ENCODE measurements around the gene AGTPBP1. TPM values are rescaled to one million over a fixed set of nuclear protein-coding genes. Genes with fewer than 3 reads are reported as not detected.
A peak's percentile ranks its signal among the peaks of the same experiment; 100 is the strongest.

The AGTPBP1 gene
- total and polyA plus RNA-seq, 4 donors: 10.6 to 55.9 (median 22.4) TPM

DNA sequence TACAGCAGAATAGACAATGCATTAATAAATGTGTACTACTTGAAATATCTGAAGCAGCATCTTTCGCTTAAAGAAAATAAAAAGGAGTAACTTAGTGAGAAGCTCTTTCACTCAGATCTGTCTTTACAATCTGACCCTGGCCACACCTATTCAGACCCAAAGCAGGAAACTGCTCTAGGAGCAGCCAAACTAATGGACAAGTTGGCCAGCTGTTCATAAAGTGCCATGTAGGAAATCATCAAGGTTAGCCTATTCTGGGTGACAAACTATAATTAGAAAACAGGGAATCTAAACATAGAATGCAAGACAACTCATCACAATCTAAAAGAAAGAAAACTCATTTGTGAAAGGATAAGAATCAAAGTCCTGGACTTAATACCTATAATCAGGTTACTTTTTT, 101.3 kb downstream of the AGTPBP1 start:
- ATAC-seq (ENCODE audit: insufficient read depth, low FRiP score) (no peak), DNase-seq (peak in 1 of 3 donors; percentile 13)
- H3K36me3 ChIP-seq (ENCODE audit: control insufficient read depth in 4 of 4, insufficient read depth in 4 of 4, low read length in 4 of 4): peaks cover 0 to 4% (median 2%) of the 10 kb centered on the region in 4 donors
- 76 to 78% methylated on average over 1 of the region's 1 CpG for WGBS, 2 donors
- no peaks in the 10 kb centered on the region for H3K9me3 ChIP-seq (ENCODE audit: control insufficient read depth in 4 of 4, insufficient read depth in 3 of 4, low read length in 3 of 4)
- peaks cover 0 to 3% (median 0%) of the 10 kb centered on the region in 5 donors for H3K4me1 ChIP-seq (ENCODE audit: control insufficient read depth in 5 of 5, insufficient read depth in 5 of 5, low read length in 5 of 5)
- no peaks in the 10 kb centered on the region for H3K27me3 ChIP-seq (ENCODE audit: control insufficient read depth in 3 of 3, insufficient read depth in 3 of 3, low read length in 2 of 3)
- TF ChIP-seq, protein P1, sequence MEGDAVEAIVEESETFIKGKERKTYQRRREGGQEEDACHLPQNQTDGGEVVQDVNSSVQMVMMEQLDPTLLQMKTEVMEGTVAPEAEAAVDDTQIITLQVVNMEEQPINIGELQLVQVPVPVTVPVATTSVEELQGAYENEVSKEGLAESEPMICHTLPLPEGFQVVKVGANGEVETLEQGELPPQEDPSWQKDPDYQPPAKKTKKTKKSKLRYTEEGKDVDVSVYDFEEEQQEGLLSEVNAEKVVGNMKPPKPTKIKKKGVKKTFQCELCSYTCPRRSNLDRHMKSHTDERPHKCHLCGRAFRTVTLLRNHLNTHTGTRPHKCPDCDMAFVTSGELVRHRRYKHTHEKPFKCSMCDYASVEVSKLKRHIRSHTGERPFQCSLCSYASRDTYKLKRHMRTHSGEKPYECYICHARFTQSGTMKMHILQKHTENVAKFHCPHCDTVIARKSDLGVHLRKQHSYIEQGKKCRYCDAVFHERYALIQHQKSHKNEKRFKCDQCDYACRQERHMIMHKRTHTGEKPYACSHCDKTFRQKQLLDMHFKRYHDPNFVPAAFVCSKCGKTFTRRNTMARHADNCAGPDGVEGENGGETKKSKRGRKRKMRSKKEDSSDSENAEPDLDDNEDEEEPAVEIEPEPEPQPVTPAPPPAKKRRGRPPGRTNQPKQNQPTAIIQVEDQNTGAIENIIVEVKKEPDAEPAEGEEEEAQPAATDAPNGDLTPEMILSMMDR (IDR thresholded peaks at IDR 0.05; ENCODE audit: control extremely low read depth, extremely low read depth): no peak
- H3K9ac ChIP-seq (ENCODE audit: insufficient read depth in 1 of 2, low read length in 2 of 2): no peak overlapping the region
- H3K4me3 ChIP-seq: no peak overlapping the region
- H3K27ac ChIP-seq (ENCODE audit: low read depth in 1 of 2, low read length in 1 of 2): no peak overlapping the region

DNA sequence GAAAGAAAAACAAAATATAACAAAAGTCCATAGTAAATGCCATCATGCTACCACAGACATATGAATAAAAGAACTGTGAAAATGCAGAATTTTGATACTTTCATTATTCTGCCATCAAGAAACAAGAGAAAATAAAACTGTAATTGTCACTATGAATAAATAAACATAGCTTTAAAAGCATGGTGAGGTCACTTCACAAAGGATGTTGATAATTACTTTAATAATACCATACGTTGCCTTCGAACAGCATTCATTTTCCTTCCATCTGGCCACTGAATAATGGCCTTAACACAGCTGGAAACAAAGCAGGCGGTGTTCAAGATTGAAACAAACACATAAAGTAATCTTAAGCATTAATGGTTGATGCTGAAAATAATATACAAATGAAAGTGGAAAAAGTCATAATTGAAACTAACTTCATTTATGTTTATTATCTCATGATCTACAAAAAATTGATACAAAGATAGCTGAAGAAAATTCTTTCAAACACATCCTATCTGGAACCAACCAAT, 102.0 kb downstream of the AGTPBP1 start:
- peaks cover 0 to 3% (median 0%) of the 10 kb centered on the region in 5 donors for H3K4me1 ChIP-seq (ENCODE audit: control insufficient read depth in 5 of 5, insufficient read depth in 5 of 5, low read length in 5 of 5)
- TF ChIP-seq, protein P1 (IDR thresholded peaks at IDR 0.05; ENCODE audit: control extremely low read depth, extremely low read depth): no peak

DNA sequence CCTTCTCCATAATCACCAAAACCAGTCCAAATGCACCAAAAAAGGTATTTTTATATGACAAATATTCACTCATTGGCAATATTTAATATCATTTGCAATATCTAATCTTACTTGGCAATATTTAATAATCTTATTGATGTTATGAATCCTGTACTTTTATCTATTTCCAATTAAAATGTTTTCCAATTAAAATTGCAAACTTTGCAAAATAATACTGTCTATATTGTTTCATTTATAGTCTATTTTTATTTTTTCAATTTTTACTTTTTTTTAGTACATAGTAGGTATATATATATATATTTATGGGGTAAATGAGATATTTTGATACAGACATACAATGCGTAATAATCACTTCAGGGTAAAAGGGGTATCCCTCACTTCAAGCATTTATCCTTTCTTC, 109.9 kb downstream of the AGTPBP1 start:
- no peak for ATAC-seq (ENCODE audit: insufficient read depth, low FRiP score)
- TF ChIP-seq, protein P1 (IDR thresholded peaks at IDR 0.05; ENCODE audit: control extremely low read depth, extremely low read depth): no peak
- H3K4me1 ChIP-seq (ENCODE audit: control insufficient read depth in 5 of 5, insufficient read depth in 5 of 5, low read length in 5 of 5): peaks cover 0 to 4% (median 0%) of the 10 kb centered on the region in 5 donors
- no peaks in the 10 kb centered on the region for H3K9me3 ChIP-seq (ENCODE audit: control insufficient read depth in 4 of 4, insufficient read depth in 3 of 4, low read length in 3 of 4)
- no peak for DNase-seq
- H3K9ac ChIP-seq (ENCODE audit: insufficient read depth in 1 of 2, low read length in 2 of 2): no peak overlapping the region
- H3K27ac ChIP-seq (ENCODE audit: low read depth in 1 of 2, low read length in 1 of 2): no peak overlapping the region
- no peak overlapping the region for H3K4me3 ChIP-seq
- peaks cover 0 to 9% (median 4%) of the 10 kb centered on the region in 4 donors for H3K36me3 ChIP-seq (ENCODE audit: control insufficient read depth in 4 of 4, insufficient read depth in 4 of 4, low read length in 4 of 4)
- 98 to 100% methylated on average over 1 of the region's 1 CpG for WGBS, 2 donors
- H3K27me3 ChIP-seq (ENCODE audit: control insufficient read depth in 3 of 3, insufficient read depth in 3 of 3, low read length in 2 of 3): no peaks in the 10 kb centered on the region

More for the DNA sequence above, 102.0 kb downstream of the AGTPBP1 start:
- WGBS, 2 donors: 70 to 77% methylated on average over 3 of the region's 3 CpGs
- Histone ChIP-seq H3K9me3 (ENCODE audit: control insufficient read depth in 4 of 4, insufficient read depth in 3 of 4, low read length in 3 of 4) (no peaks in the 10 kb centered on the region), H3K27ac (ENCODE audit: low read depth in 1 of 2, low read length in 1 of 2) (no peak overlapping the region), H3K36me3 (ENCODE audit: control insufficient read depth in 4 of 4, insufficient read depth in 4 of 4, low read length in 4 of 4) (peaks cover 0 to 4% (median 2%) of the 10 kb centered on the region in 4 donors), H3K4me3 (no peak overlapping the region), H3K27me3 (ENCODE audit: control insufficient read depth in 3 of 3, insufficient read depth in 3 of 3, low read length in 2 of 3) (no peaks in the 10 kb centered on the region), H3K9ac (ENCODE audit: insufficient read depth in 1 of 2, low read length in 2 of 2) (no peak overlapping the region)
- no peak for DNase-seq
- ATAC-seq (ENCODE audit: insufficient read depth, low FRiP score): no peak

DNA sequence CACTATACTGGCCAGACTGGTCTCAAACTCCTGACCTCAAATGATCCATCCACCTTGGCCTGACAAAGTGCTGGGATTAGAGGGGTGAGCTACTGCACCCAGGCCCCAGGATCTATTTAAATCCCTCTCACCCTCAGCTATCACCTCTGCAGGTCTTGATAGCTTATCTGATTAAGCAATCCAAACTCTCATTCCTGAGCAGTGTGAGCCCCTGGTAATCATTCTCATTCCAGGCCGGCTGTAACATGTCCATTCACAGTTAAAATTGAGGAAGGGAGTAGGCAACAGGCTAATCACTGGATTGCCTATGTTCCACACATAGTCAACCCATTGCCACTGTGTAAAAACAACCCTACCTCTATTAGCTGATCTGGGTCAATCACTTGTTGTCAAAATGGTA, 111.1 kb downstream of the AGTPBP1 start:
- Histone ChIP-seq H3K4me3 (no peak overlapping the region), H3K27ac (ENCODE audit: low read depth in 1 of 2, low read length in 1 of 2) (no peak overlapping the region), H3K9me3 (ENCODE audit: control insufficient read depth in 4 of 4, insufficient read depth in 3 of 4, low read length in 3 of 4) (no peaks in the 10 kb centered on the region), H3K4me1 (ENCODE audit: control insufficient read depth in 5 of 5, insufficient read depth in 5 of 5, low read length in 5 of 5) (peaks cover 0 to 8% (median 0%) of the 10 kb centered on the region in 5 donors), H3K27me3 (ENCODE audit: control insufficient read depth in 3 of 3, insufficient read depth in 3 of 3, low read length in 2 of 3) (no peaks in the 10 kb centered on the region), H3K36me3 (ENCODE audit: control insufficient read depth in 4 of 4, insufficient read depth in 4 of 4, low read length in 4 of 4) (peaks cover 0 to 9% (median 4%) of the 10 kb centered on the region in 4 donors), H3K9ac (ENCODE audit: insufficient read depth in 1 of 2, low read length in 2 of 2) (no peak overlapping the region)
- 89 to 90% methylated on average over 1 of the region's 1 CpG for WGBS, 2 donors
- ATAC-seq (ENCODE audit: insufficient read depth, low FRiP score) (no peak), DNase-seq (no peak)
- TF ChIP-seq, protein P1 (IDR thresholded peaks at IDR 0.05; ENCODE audit: control extremely low read depth, extremely low read depth): no peak

Measured in lung (tissue), 12 donors.